GM12878 (cell line): ENCODE data around the gene CAPN2. TPM values are rescaled to one million over a fixed set of nuclear protein-coding genes. Genes with fewer than 3 reads are reported as not detected.

Source experiments
- ATAC-seq: fragments of 200-7000 bp; cut with Tn5 transposase; 3 replicates; pipeline ENCODE4 v1.9.1; 2020; ENCODE audit warnings: mild to moderate bottlenecking, moderate library complexity
- BruUV-seq: library from RNA; stranded (reverse); fragments of 400-500 nt; replicated peaks from 2 replicates; lab custom pipeline; 2021; lab: Mats Ljungman, UMichigan
- CTCF ChIA-PET: fragments of 300-600 bp; sonication (Branson Sonifier 250); formaldehyde crosslinking; extraction: SDS; loops from one replicate; lab custom pipeline; 2021; ENCODE audit warnings: inconsistent platforms; lab: Yijun Ruan, JAX
- POLR2A ChIA-PET: fragments of 350-600 bp; formaldehyde crosslinking; extraction: SDS; loops from one replicate; lab custom pipeline; 2021; ENCODE audit warnings: inconsistent platforms; lab: Charles Lee
- RAD21 ChIA-PET: fragments of 300-600 bp; sonication (Branson Sonifier 250); formaldehyde crosslinking; loops from one replicate; lab custom pipeline; 2023; ENCODE audit warnings: antibody characterized with exemption; ENCODE audit not compliant: unreplicated experiment; lab: Charles Lee
- SMC1A ChIA-PET: fragments of 300-600 bp; sonication (Branson Sonifier 250); formaldehyde crosslinking; loops from one replicate; lab custom pipeline; 2023; ENCODE audit not compliant: unreplicated experiment, uncharacterized antibody; lab: Charles Lee
- DNase-seq: peaks from one replicate; pipeline ENCODE4 v3.0.0-alpha.2; 2011; ENCODE audit warnings: low read depth, low spot score
- FAIRE-seq: peaks from 3 replicates; lab custom pipeline; 2011; peaks lifted over from hg19 to GRCh38; lab: Jason Lieb, UNC
- H2AFZ ChIP-seq: 2 replicates; pipeline ENCODE4 v1.6.0; 2011; ENCODE audit warnings: low read depth, low read length, control low read depth; ENCODE audit not compliant: control insufficient read depth
- H3K27ac ChIP-seq: 2 replicates; pipeline ENCODE4 v1.5.1; 2011; ENCODE audit warnings: control low read depth; ENCODE audit not compliant: control insufficient read depth, insufficient read depth
- H3K27me3 ChIP-seq, 2 experiments: replicated peaks in 1 of 2; 2 replicates each; pipeline versions ENCODE4 v1.6.0 to v1.6.1; 2011; ENCODE audit warnings: low read length in 1 of 2; ENCODE audit not compliant: control insufficient read depth in 2 of 2, insufficient read depth in 2 of 2
- H3K36me3 ChIP-seq, 2 experiments: 2 replicates each; pipeline ENCODE4 v1.5.1; 2011; ENCODE audit warnings: low read length in 1 of 2; ENCODE audit not compliant: control insufficient read depth in 2 of 2, insufficient read depth in 2 of 2
- H3K4me1 ChIP-seq: 2 replicates; pipeline ENCODE4 v1.6.1; 2011; ENCODE audit warnings: mild to moderate bottlenecking, low read length, moderate library complexity, mixed read lengths; ENCODE audit not compliant: control insufficient read depth, insufficient read depth
- H3K4me2 ChIP-seq: 2 replicates; pipeline ENCODE4 v1.6.0; 2011; ENCODE audit warnings: control low read depth; ENCODE audit not compliant: control insufficient read depth, insufficient read depth
- H3K4me3 ChIP-seq: fragments of 200-600 bp; sonication (generic); 2 replicates; pipeline ENCODE4 v1.5.1; 2016
- H3K79me2 ChIP-seq: 2 replicates; pipeline ENCODE4 v1.6.0; 2011; ENCODE audit warnings: low read length; ENCODE audit not compliant: control insufficient read depth, insufficient read depth
- H3K9ac ChIP-seq: 2 replicates; pipeline ENCODE4 v1.8.0; 2011; ENCODE audit warnings: low read length, control low read depth, mixed read lengths; ENCODE audit not compliant: control insufficient read depth, insufficient read depth
- H3K9me3 ChIP-seq: replicated peaks from 3 replicates; pipeline ENCODE4 v1.5.1; 2011; ENCODE audit warnings: mild to moderate bottlenecking, low read length; ENCODE audit not compliant: control insufficient read depth, insufficient read depth
- H4K20me1 ChIP-seq: 2 replicates; pipeline ENCODE4 v1.6.0; 2011; ENCODE audit not compliant: control insufficient read depth, insufficient read depth
- BCLAF1 ChIP-seq: fragments of 450-650 bp; IDR thresholded peaks from 2 replicates; pipeline ENCODE4 v1.6.1; 2017; ENCODE audit warnings: antibody characterized with exemption, mild to moderate bottlenecking, moderate library complexity
- BMI1 ChIP-seq: fragments of 450-650 bp; IDR thresholded peaks from 2 replicates; pipeline ENCODE4 v1.6.1; 2016; ENCODE audit warnings: mild to moderate bottlenecking, moderate library complexity, borderline replicate concordance
- CBX5 ChIP-seq: sonication (generic); IDR thresholded peaks from 2 replicates; pipeline ENCODE4 v1.6.1; 2016; ENCODE audit warnings: low read depth, moderate library complexity, mild to moderate bottlenecking, inconsistent platforms
- CHD2 ChIP-seq: IDR thresholded peaks from 2 replicates; pipeline ENCODE4 v1.6.1; 2011; ENCODE audit warnings: low read depth, low read length, improper control_type of control experiment, borderline replicate concordance
- E2F4 ChIP-seq: IDR thresholded peaks from 2 replicates; pipeline ENCODE4 v1.6.1; 2012; ENCODE audit warnings: low read depth, low read length, improper control_type of control experiment
- HDAC6 ChIP-seq: fragments of 200-600 bp; sonication (generic); IDR thresholded peaks from one replicate; pipeline ENCODE4 v1.8.0; 2017; ENCODE audit warnings: antibody characterized with exemption; ENCODE audit not compliant: unreplicated experiment
- IRF4 ChIP-seq: IDR thresholded peaks from 2 replicates; pipeline ENCODE4 v1.6.1; 2011; ENCODE audit warnings: low read depth, low read length
- NFYA ChIP-seq: IDR thresholded peaks from 2 replicates; pipeline ENCODE4 v1.6.1; 2011; ENCODE audit warnings: low read depth, mild to moderate bottlenecking, low read length, improper control_type of control experiment, borderline replicate concordance
- SREBF1 ChIP-seq: IDR thresholded peaks from 2 replicates; pipeline ENCODE4 v1.6.1; 2012; ENCODE audit warnings: mild to moderate bottlenecking, low read length
- ZNF217 ChIP-seq: fragments of 450-650 bp; IDR thresholded peaks from 2 replicates; pipeline ENCODE4 v1.6.1; 2017; ENCODE audit warnings: antibody characterized with exemption, mild to moderate bottlenecking
- ZNF592 ChIP-seq: fragments of 450-650 bp; IDR thresholded peaks from 2 replicates; pipeline ENCODE4 v1.6.1; 2017; ENCODE audit warnings: mild to moderate bottlenecking, moderate library complexity
- ZNF687 ChIP-seq: fragments of 450-650 bp; IDR thresholded peaks from 2 replicates; pipeline ENCODE4 v1.6.1; 2017; ENCODE audit warnings: mild to moderate bottlenecking, moderate library complexity
- ZSCAN29 ChIP-seq: fragments of 450-650 bp; IDR thresholded peaks from 2 replicates; pipeline ENCODE4 v1.6.1; 2017; ENCODE audit warnings: mild to moderate bottlenecking, moderate library complexity
- WGBS: methylation state at CpG from one replicate; pipeline ENCODE4 v1.1.6; 2016; ENCODE audit warnings: low lambda C conversion rate; ENCODE audit not compliant: insufficient replicate concordance, insufficient coverage; ENCODE audit errors: missing lambda C conversion rate; 5-methylcytosine and 5-hydroxymethylcytosine counted together
- in situ Hi-C: fragments of 300-500 bp; cut with MboI; formaldehyde crosslinking; loops from 9 replicates; pipeline ENCODE4 v1.14.3; 2018; ENCODE audit warnings: mixed read lengths
- intact Hi-C: fragments of 100-400 bp; cut with micrococcal nuclease; formaldehyde crosslinking; loops from one replicate; pipeline ENCODE4 v1.14.2; 2022; ENCODE audit not compliant: unreplicated experiment
- polyA plus RNA-seq, 11 experiments: library from polyadenylated mRNA; depleted of rRNA in 4 of 11; unstranded in 6 of 11; stranded (reverse) in 5 of 11; fragments of >200 nt; fragmentation: Nextera tagmentation in 4 of 11; fragmentation: Illumina TruSeq in 1 of 11; extraction: Ambion mirVana in 4 of 11; extraction: Trizol in 1 of 11; gene quantifications; 1 replicate in 1 of 11; 2 replicates in 10 of 11; pipeline versions ENCODE4 v1.2.1 to v1.2.3, GENCODE V29; 2011 to 2016; ENCODE audit warnings: inconsistent platforms in 2 of 11, missing spikeins in 2 of 11, low read depth in 1 of 11
- total RNA-seq, 4 experiments: library from RNA; depleted of rRNA in 3 of 4; stranded (reverse); fragments of >200 nt in 3 of 4; fragmentation: Illumina TruSeq in 1 of 4; extraction: Trizol in 1 of 4; gene quantifications; 2 replicates each; pipeline versions ENCODE4 v1.2.1 to v1.2.3, GENCODE V29; 2013 to 2021

Gene CAPN2
- total and polyA plus RNA-seq, 10 of the 15 experiments (the other 5 are each of a cell fraction or from before 2014, with no cell fraction given), result 6.0 to 21.4 (median 16.6) TPM

- Histone ChIP-seq H2AFZ (no peak overlapping the region), H3K9me3 (no peaks in the 10 kb centered on the region), H3K4me1 (no peaks in the 10 kb centered on the region), H3K4me3 (no peak overlapping the region), H4K20me1 (no peaks in the 10 kb centered on the region), H3K27me3 (no peaks in the 10 kb centered on the region), H3K27ac (no peak overlapping the region), H3K9ac (no peak overlapping the region), H3K4me2 (no peak overlapping the region), H3K79me2 (no peaks in the 10 kb centered on the region), H3K36me3 (no peaks in the 10 kb centered on the region; a peak in 1 of 4 replicates)
- intact Hi-C loops, result no loop called here
- CTCF ChIA-PET, result interaction anchor here (1.5 kb wide), 1 partner anchor 14 kb away, joined by 5 read pairs; no protein-coding TSS in a partner anchor
- POLR2A ChIA-PET, result no interaction called here
- ATAC-seq (no peak), DNase-seq (no peak), FAIRE-seq (no peak)
- no TSS peak for BruUV-seq
- SMC1A ChIA-PET, result interaction anchor here (1.9 kb wide), 1 partner anchor 11 kb away, joined by 4 read pairs; no protein-coding TSS in a partner anchor
- in situ Hi-C loops, result no loop called here
- WGBS, result 62% methylated on average over 5 of the region's 5 CpGs
- RAD21 ChIA-PET, result no interaction called here
- no peak for TF ChIP-seq ZSCAN29
- TF ChIP-seq E2F4, result no peak
- TF ChIP-seq CHD2, result no peak
- TF ChIP-seq IRF4, result no peak
- no peak for TF ChIP-seq NFYA
- TF ChIP-seq SREBF1, result no peak
- no peak for TF ChIP-seq BMI1
- TF ChIP-seq BCLAF1, result no peak
- no peak for TF ChIP-seq ZNF687
- TF ChIP-seq ZNF592, result no peak
- TF ChIP-seq HDAC6, result no peak
- no peak for TF ChIP-seq ZNF217
- no peak for TF ChIP-seq CBX5
These were observed 73.5 kb downstream of the CAPN2 start for GRCh38 chr1:223785808-223786207.
